Natural killer cell (primary cell): ENCODE measurements around the gene TMEM51. TPM values are rescaled to one million over a fixed set of nuclear protein-coding genes. Genes with fewer than 3 reads are reported as not detected.

Experiments used
- ATAC-seq, 3 donors: fragments of 150-1000 bp in 2 of 3; fragments of 200-7000 bp in 1 of 3; cut with Tn5 transposase; 1 replicate in 1 of 3; 2 replicates in 2 of 3; pipeline ENCODE4 v1.10.0; 2021; ENCODE audit warnings: mild to moderate bottlenecking in 2 of 3, moderate library complexity in 2 of 3
- DNase-seq, 2 donors: peaks; one replicate each; pipeline versions ENCODE4 v3.0.0 to v3.0.0-alpha.2; 2013 to 2021; ENCODE audit warnings: mixed read lengths in 1 of 2
- H3K27ac ChIP-seq: one replicate; pipeline ENCODE4 v1.5.1; 2013; ENCODE audit warnings: mild to moderate bottlenecking, low read length
- H3K27me3 ChIP-seq: one replicate; pipeline ENCODE4 v1.6.1; 2013; ENCODE audit warnings: low read length; ENCODE audit not compliant: control insufficient read depth, insufficient read depth
- H3K36me3 ChIP-seq: one replicate; pipeline ENCODE4 v1.6.1; 2013; ENCODE audit warnings: low read length; ENCODE audit not compliant: control insufficient read depth, insufficient read depth
- H3K4me1 ChIP-seq: one replicate; pipeline ENCODE4 v1.6.1; 2013; ENCODE audit warnings: low read length; ENCODE audit not compliant: control insufficient read depth, insufficient read depth
- H3K4me3 ChIP-seq: one replicate; pipeline ENCODE4 v1.5.1; 2013; ENCODE audit warnings: low read length
- H3K9me3 ChIP-seq: one replicate; pipeline ENCODE4 v1.6.1; 2013; ENCODE audit warnings: low read length; ENCODE audit not compliant: control insufficient read depth, insufficient read depth
- H3K27ac Mint-ChIP-seq, 2 donors: one replicate each; pipeline ENCODE4 v1.8.0; 2022; ENCODE audit warnings: mild to moderate bottlenecking in 2 of 2, mixed read lengths in 2 of 2, moderate library complexity in 1 of 2
- H3K27me3 Mint-ChIP-seq, 2 donors: one replicate each; pipeline ENCODE4 v1.8.0; 2022; ENCODE audit warnings: low read depth in 2 of 2, mixed read lengths in 2 of 2
- H3K36me3 Mint-ChIP-seq: one replicate; pipeline ENCODE4 v1.8.0; 2022; ENCODE audit warnings: mixed read lengths
- H3K4me1 Mint-ChIP-seq, 2 donors: one replicate each; pipeline ENCODE4 v1.8.0; 2022; ENCODE audit warnings: mixed read lengths in 2 of 2
- H3K4me3 Mint-ChIP-seq: one replicate; pipeline ENCODE4 v1.8.0; 2022; ENCODE audit warnings: mild to moderate bottlenecking, moderate library complexity, mixed read lengths
- H3K9me3 Mint-ChIP-seq, 2 donors: one replicate each; pipeline ENCODE4 v1.8.0; 2022; ENCODE audit warnings: mixed read lengths in 2 of 2
- WGBS: methylation state at CpG from one replicate; pipeline ENCODE4 v1.1.7; 2013; ENCODE audit warnings: missing lambda C conversion rate; ENCODE audit not compliant: insufficient coverage; 5-methylcytosine and 5-hydroxymethylcytosine counted together
- intact Hi-C: fragments of 100-400 bp; cut with micrococcal nuclease; formaldehyde crosslinking; loops from one replicate; pipeline ENCODE4 v1.14.2; 2022
- total RNA-seq, 4 donors: library from RNA; stranded (reverse); fragments of 120-200 nt in 1 of 4; gene quantifications; one replicate each; pipeline versions ENCODE4 v1.2.3 to v1.2.4, GENCODE V29; 2013 to 2022
- TF ChIP-seq, protein P1 (sequence below): fragments of 200-600 bp; IDR thresholded peaks from one replicate; pipeline ENCODE4 v1.8.0; 2022; ENCODE audit warnings: antibody characterized with exemption

TMEM51 gene
- total RNA-seq, 3 donors from 2014 or later (not counting 1 experiment from before 2014, with no cell fraction given), result not detected

DNA sequence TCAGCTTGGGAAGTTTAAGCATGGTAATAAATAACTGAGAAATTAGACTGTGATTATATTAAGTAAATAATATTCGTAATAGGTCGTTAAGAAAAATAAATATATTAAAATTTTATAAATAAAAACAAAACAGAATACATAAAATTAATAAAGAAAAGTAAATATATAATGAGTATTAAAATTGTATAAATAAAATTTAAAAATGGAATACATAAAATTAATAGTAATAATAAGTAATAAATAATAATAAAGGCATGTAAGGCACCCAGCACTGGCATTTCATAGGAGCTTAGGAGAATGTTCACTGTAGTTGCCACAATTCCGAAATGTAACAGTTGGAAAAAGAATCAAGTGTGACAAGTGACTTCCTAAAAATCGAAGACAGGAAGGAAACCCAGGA, 47.7 kb downstream of the TMEM51 start:
- intact Hi-C loops, result no loop called here
- TF ChIP-seq, protein P1, sequence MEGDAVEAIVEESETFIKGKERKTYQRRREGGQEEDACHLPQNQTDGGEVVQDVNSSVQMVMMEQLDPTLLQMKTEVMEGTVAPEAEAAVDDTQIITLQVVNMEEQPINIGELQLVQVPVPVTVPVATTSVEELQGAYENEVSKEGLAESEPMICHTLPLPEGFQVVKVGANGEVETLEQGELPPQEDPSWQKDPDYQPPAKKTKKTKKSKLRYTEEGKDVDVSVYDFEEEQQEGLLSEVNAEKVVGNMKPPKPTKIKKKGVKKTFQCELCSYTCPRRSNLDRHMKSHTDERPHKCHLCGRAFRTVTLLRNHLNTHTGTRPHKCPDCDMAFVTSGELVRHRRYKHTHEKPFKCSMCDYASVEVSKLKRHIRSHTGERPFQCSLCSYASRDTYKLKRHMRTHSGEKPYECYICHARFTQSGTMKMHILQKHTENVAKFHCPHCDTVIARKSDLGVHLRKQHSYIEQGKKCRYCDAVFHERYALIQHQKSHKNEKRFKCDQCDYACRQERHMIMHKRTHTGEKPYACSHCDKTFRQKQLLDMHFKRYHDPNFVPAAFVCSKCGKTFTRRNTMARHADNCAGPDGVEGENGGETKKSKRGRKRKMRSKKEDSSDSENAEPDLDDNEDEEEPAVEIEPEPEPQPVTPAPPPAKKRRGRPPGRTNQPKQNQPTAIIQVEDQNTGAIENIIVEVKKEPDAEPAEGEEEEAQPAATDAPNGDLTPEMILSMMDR, result no peak
- Mint-ChIP-seq H3K36me3 (no peaks in the 10 kb centered on the region), H3K9me3 (no peaks in the 10 kb centered on the region), H3K4me3 (no peak overlapping the region), H3K27ac (no peak overlapping the region), H3K4me1 (no peaks in the 10 kb centered on the region), H3K27me3 (no peaks in the 10 kb centered on the region)
- Histone ChIP-seq H3K27me3 (no peaks in the 10 kb centered on the region), H3K9me3 (no peaks in the 10 kb centered on the region), H3K4me1 (no peaks in the 10 kb centered on the region), H3K27ac (no peak overlapping the region), H3K36me3 (no peaks in the 10 kb centered on the region), H3K4me3 (no peak overlapping the region)
- 50% methylated on average over 2 of the region's 4 CpGs for WGBS
- ATAC-seq (no peak), DNase-seq (no peak)

DNA sequence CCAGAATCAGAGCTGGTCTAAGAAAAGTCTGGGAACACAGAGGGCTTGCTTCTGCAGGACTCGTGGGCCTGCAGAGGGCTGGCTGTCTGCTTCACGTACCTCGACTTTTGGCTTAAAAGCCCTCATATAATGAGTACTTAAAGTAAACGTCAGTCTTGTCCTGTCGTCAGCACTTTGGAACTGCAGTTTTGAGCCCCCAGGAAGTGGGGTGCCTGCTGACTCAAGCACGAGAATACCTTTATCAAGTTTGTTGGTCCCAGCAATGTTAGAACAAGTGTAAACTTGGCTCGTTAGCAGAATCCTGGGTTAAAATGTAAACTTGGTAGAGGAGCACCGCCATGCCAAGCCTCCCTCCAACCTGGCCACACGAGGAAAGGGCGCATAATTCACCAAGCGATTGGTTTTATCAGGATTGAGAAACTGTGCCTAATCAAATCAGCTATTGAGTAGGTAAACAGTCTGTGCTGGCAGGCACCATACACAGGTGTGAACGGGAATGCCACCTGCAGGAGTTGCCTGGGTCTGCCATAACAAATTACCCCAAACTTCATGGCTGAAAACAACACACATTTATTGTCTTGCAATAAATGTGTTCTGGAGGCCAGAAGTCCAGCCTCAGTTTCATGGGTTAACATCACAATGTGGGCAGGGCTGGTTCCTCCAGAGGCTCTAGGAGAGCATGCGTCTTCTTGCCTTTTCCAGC, 48.5 kb downstream of the TMEM51 start:
- intact Hi-C loops, result no loop called here
- Histone ChIP-seq H3K9me3 (no peaks in the 10 kb centered on the region), H3K4me1 (no peaks in the 10 kb centered on the region), H3K27me3 (no peaks in the 10 kb centered on the region), H3K27ac (no peak overlapping the region), H3K36me3 (no peaks in the 10 kb centered on the region), H3K4me3 (no peak overlapping the region)
- DNase-seq, result no peak
- no peaks in the 10 kb centered on the region for H3K36me3 Mint-ChIP-seq
- no peaks in the 10 kb centered on the region for H3K9me3 Mint-ChIP-seq
- no peaks in the 10 kb centered on the region for H3K4me1 Mint-ChIP-seq
- TF ChIP-seq, protein P1, result no peak
- H3K27me3 Mint-ChIP-seq, result peaks cover 0 to 3% of the 10 kb centered on the region in 2 donors
- no peak overlapping the region for H3K4me3 Mint-ChIP-seq
- no peak for ATAC-seq
- 88% methylated on average over 13 of the region's 13 CpGs for WGBS
- no peak overlapping the region for H3K27ac Mint-ChIP-seq

DNA sequence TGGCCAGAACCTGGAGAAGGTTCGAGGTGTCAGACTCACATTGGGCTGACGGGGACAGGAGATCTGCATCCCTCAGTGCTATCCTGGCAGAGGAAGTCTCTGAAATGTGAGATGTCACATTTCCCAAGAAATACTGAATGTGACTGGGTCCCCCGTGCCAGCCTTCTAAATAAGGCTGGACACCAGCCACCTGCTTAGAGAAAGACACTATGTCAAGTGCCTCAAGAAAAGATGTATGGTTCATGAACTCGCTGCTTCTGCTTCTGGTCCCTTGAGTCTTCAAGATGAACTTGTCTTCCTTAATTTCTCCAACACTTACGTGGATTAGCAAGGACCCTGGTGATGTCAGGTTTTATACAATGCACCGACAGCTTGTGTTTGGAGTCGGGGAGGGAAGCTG, 51.4 kb downstream of the TMEM51 start:
- Histone ChIP-seq H3K4me1 (no peaks in the 10 kb centered on the region), H3K27me3 (no peaks in the 10 kb centered on the region), H3K36me3 (no peaks in the 10 kb centered on the region), H3K27ac (no peak overlapping the region), H3K9me3 (no peaks in the 10 kb centered on the region), H3K4me3 (no peak overlapping the region)
- Mint-ChIP-seq H3K27ac (no peak overlapping the region), H3K36me3 (no peaks in the 10 kb centered on the region), H3K27me3 (peaks cover 0 to 3% of the 10 kb centered on the region in 2 donors), H3K4me1 (no peaks in the 10 kb centered on the region), H3K9me3 (no peaks in the 10 kb centered on the region), H3K4me3 (no peak overlapping the region)
- no peak for ATAC-seq
- TF ChIP-seq, protein P1, result no peak
- intact Hi-C loops, result no loop called here
- 90% methylated on average over 7 of the region's 7 CpGs for WGBS
- DNase-seq, result no peak
